ENCODE measurements around the gene RHOH.

DNA sequence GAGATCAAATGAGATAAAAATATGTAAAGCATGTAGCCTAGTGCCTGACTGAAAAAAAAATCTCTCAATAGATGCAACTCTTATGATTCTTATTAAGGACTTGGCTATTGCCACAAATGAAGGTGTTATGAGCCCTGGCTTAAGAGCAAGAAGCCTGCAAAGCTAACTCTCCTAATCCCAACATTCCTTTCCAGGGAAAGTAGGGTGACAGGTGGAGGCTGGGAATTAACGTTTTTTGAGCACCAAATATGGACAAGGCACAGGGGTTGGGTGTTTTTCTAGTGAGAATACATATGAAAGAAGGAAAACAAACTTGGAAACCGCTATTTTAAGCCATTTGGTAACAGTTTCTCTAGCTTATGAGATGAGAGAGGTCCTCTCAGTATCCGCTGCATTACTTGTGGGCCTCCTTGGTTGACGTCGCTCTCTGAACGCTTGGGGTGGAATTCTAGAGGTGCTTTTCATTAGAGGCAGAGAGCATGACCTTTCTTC, 2.4 kb downstream of the RHOH start:
- TF ChIP-seq EZH2 (IDR thresholded peaks at IDR 0.05; ENCODE audit: insufficient read depth, poor library complexity, severe bottlenecking) (no peak), EZH2phosphoT487 (IDR thresholded peaks at IDR 0.05; ENCODE audit: insufficient read depth, low read depth) (no peak)

Data from GM23248 (cell line).